Measurements from ENCODE around the gene RPEL1.
A peak's percentile ranks its signal among the peaks of the same experiment; 100 is the strongest.
"Not testable (repeated sequence)": the region's sequence is repeated elsewhere in the genome, so short reads cannot be mapped to it uniquely, and the experiment has no call there.

RPEL1 gene

GRCh38 chr10:103232772-103233488 is 12.8 kb upstream of the RPEL1 start:
- no peak for DNase-seq (ENCODE audit: low read depth, low spot score)

- no peak for DNase-seq (ENCODE audit: low read depth, low spot score)
Observed at GRCh38 chr10:103235775-103236174, 9.9 kb upstream of the RPEL1 start.

- no peak for DNase-seq (ENCODE audit: low read depth, low spot score)
Observed at GRCh38 chr10:103238506-103239252, 7.0 kb upstream of the RPEL1 start.

GRCh38 chr10:103241262-103242011 is 4.2 kb upstream of the RPEL1 start:
- DNase-seq (ENCODE audit: low read depth, low spot score), result no peak

GRCh38 chr10:103244666-103245271 is 918 bp upstream of the RPEL1 start:
- peak; percentile 69 for DNase-seq (ENCODE audit: low read depth, low spot score)

- DNase-seq (ENCODE audit: low read depth, low spot score), result no peak
Observed at GRCh38 chr10:103246324-103246723, 637 bp downstream of the RPEL1 start.

- no peak for DNase-seq (ENCODE audit: low read depth, low spot score)
Observed at GRCh38 chr10:103254113-103254512, 8.4 kb downstream of the RPEL1 start.

GRCh38 chr10:103254538-103255325 is 9.0 kb downstream of the RPEL1 start:
- no peak for DNase-seq (ENCODE audit: low read depth, low spot score)

GRCh38 chr10:103256613-103257012 is 10.9 kb downstream of the RPEL1 start:
- DNase-seq (ENCODE audit: low read depth, low spot score), result no peak

GRCh38 chr10:103257812-103258211 is 12.1 kb downstream of the RPEL1 start:
- DNase-seq (ENCODE audit: low read depth, low spot score), result no peak

- not testable (repeated sequence) for DNase-seq (ENCODE audit: low read depth, low spot score)
Observed at GRCh38 chr10:103258928-103259327, 13.2 kb downstream of the RPEL1 start.

GRCh38 chr10:103259989-103260388 is 14.3 kb downstream of the RPEL1 start:
- no peak for DNase-seq (ENCODE audit: low read depth, low spot score)

- no peak for DNase-seq (ENCODE audit: low read depth, low spot score)
Observed at GRCh38 chr10:103262229-103262628, 16.5 kb downstream of the RPEL1 start.

GRCh38 chr10:103265717-103266329 is 20.1 kb downstream of the RPEL1 start:
- peak; percentile 65 for DNase-seq (ENCODE audit: low read depth, low spot score)

- peak; percentile 31 for DNase-seq (ENCODE audit: low read depth, low spot score)
Observed at GRCh38 chr10:103273041-103273441, 27.4 kb downstream of the RPEL1 start.

GRCh38 chr10:103276251-103276895 is 30.7 kb downstream of the RPEL1 start:
- no peak for DNase-seq (ENCODE audit: low read depth, low spot score)

GRCh38 chr10:103276896-103277712 is 31.4 kb downstream of the RPEL1 start, which contains the start of gene INA:
Gene INA (plus strand): TSS chr10:103277138. CDS start chr10:103277212, 74 bp downstream.
- no peak for DNase-seq (ENCODE audit: low read depth, low spot score)

- no peak for DNase-seq (ENCODE audit: low read depth, low spot score)
Observed at GRCh38 chr10:103277713-103278536, 32.2 kb downstream of the RPEL1 start.

- no peak for DNase-seq (ENCODE audit: low read depth, low spot score)
Observed at GRCh38 chr10:103278537-103278823, 32.8 kb downstream of the RPEL1 start.

All from smooth muscle cell of the brain vasculature (primary cell).